ENCODE data around the gene SKOR2.

GRCh38 chr18:47226660-47227059 is 24.8 kb downstream of the SKOR2 start:
- TF ChIP-seq CTCF (IDR thresholded peaks at IDR 0.05) (no peak), POLR2A (IDR thresholded peaks at IDR 0.05) (no peak)
